Astrocyte of the hippocampus (primary cell): Measurements from ENCODE around the gene CALHM6.

Source experiments
- DNase-seq: peaks from one replicate; pipeline ENCODE4 v3.0.0; 2011; ENCODE audit warnings: low read depth, low spot score

The CALHM6 gene

GRCh38 chr6:116461331-116461931, at the start of gene CALHM6:
Gene CALHM6 (plus strand): TSS chr6:116461375. CDS start chr6:116461930, 555 bp downstream.
- no peak for DNase-seq

- no peak for DNase-seq
These were observed 48.9 kb upstream of the CALHM6 start for GRCh38 chr6:116412270-116412669.

- DNase-seq = no peak
These were observed 47.8 kb upstream of the CALHM6 start for GRCh38 chr6:116413357-116413756.

- DNase-seq = no peak
These were observed 43.5 kb upstream of the CALHM6 start for GRCh38 chr6:116417661-116418060.

- no peak for DNase-seq
These were observed 41.9 kb upstream of the CALHM6 start for GRCh38 chr6:116419069-116419786.

- DNase-seq = no peak
These were observed 40.8 kb upstream of the CALHM6 start for GRCh38 chr6:116420341-116420740.

- no peak for DNase-seq
These were observed 38.9 kb upstream of the CALHM6 start for GRCh38 chr6:116422238-116422637.

GRCh38 chr6:116424001-116424400, 37.2 kb upstream of the CALHM6 start:
- no peak for DNase-seq

GRCh38 chr6:116426551-116426950, 34.6 kb upstream of the CALHM6 start:
- no peak for DNase-seq

- no peak for DNase-seq
These were observed 32.1 kb upstream of the CALHM6 start for GRCh38 chr6:116429111-116429510.

- no peak for DNase-seq
These were observed 30.3 kb upstream of the CALHM6 start for GRCh38 chr6:116430860-116431259.

GRCh38 chr6:116431964-116432595, 29.1 kb upstream of the CALHM6 start:
- no peak for DNase-seq

- DNase-seq = peak; percentile 7
These were observed 27.9 kb upstream of the CALHM6 start for GRCh38 chr6:116433206-116433712.

GRCh38 chr6:116434056-116434725, 27.0 kb upstream of the CALHM6 start:
- DNase-seq = no peak

- DNase-seq = no peak
These were observed 24.6 kb upstream of the CALHM6 start for GRCh38 chr6:116436586-116436985.

- DNase-seq = no peak
These were observed 23.5 kb upstream of the CALHM6 start for GRCh38 chr6:116437656-116438055.

GRCh38 chr6:116438590-116439448, 22.4 kb upstream of the CALHM6 start:
- no peak for DNase-seq

GRCh38 chr6:116439522-116440051, 21.6 kb upstream of the CALHM6 start:
- peak; percentile 66 for DNase-seq

GRCh38 chr6:116443105-116443504, 18.1 kb upstream of the CALHM6 start:
- no peak for DNase-seq

- DNase-seq = peak; percentile 48
These were observed 17.1 kb upstream of the CALHM6 start for GRCh38 chr6:116444092-116444491.

- DNase-seq = no peak
These were observed 16.6 kb upstream of the CALHM6 start for GRCh38 chr6:116444575-116444974.
